H9 (cell line): ENCODE results near the gene GIT1. TPM values are rescaled to one million over a fixed set of nuclear protein-coding genes. Genes with fewer than 3 reads are reported as not detected.
A peak's percentile ranks its signal among the peaks of the same experiment; 100 is the strongest.

ENCODE experiments used
- DNase-seq: peaks from one replicate; pipeline ENCODE4 v3.0.0-alpha.2; 2017
- H2AFZ ChIP-seq: one replicate; pipeline ENCODE4 v1.6.1; 2013; ENCODE audit warnings: mild to moderate bottlenecking, low read length, control low read depth, moderate library complexity
- H2AK5ac ChIP-seq: 2 replicates; pipeline ENCODE4 v1.6.1; 2013; ENCODE audit warnings: low read length, control low read depth, mixed read lengths; ENCODE audit not compliant: insufficient read length
- H2BK120ac ChIP-seq: one replicate; pipeline ENCODE4 v1.6.1; 2013; ENCODE audit warnings: low read depth, mild to moderate bottlenecking, low read length, control low read depth, inconsistent platforms; ENCODE audit not compliant: poor library complexity, severe bottlenecking
- H2BK12ac ChIP-seq: 2 replicates; pipeline ENCODE4 v1.6.1; 2013; ENCODE audit warnings: low read length, control low read depth, mixed read lengths, low read depth; ENCODE audit not compliant: insufficient read length
- H2BK15ac ChIP-seq: 2 replicates; pipeline ENCODE4 v1.6.1; 2013; ENCODE audit warnings: low read depth, low read length, control low read depth
- H2BK20ac ChIP-seq: one replicate; pipeline ENCODE4 v1.6.1; 2013; ENCODE audit warnings: low read depth, mild to moderate bottlenecking, low read length, control low read depth, inconsistent platforms; ENCODE audit not compliant: poor library complexity, severe bottlenecking
- H2BK5ac ChIP-seq: 2 replicates; pipeline ENCODE4 v1.6.1; 2013; ENCODE audit warnings: low read length, control low read depth, mixed read lengths; ENCODE audit not compliant: insufficient read length
- H3K14ac ChIP-seq: 2 replicates; pipeline ENCODE4 v1.6.1; 2013; ENCODE audit warnings: low read length, control low read depth; ENCODE audit not compliant: insufficient read depth
- H3K18ac ChIP-seq: 2 replicates; pipeline ENCODE4 v1.6.1; 2013; ENCODE audit warnings: low read depth, mild to moderate bottlenecking, mixed read lengths, low read length, control low read depth; ENCODE audit not compliant: insufficient read length
- H3K23ac ChIP-seq: 2 replicates; pipeline ENCODE4 v1.6.1; 2013; ENCODE audit warnings: low read length, control low read depth, mixed read lengths, low read depth; ENCODE audit not compliant: insufficient read length
- H3K23me2 ChIP-seq: 2 replicates; pipeline ENCODE4 v1.6.1; 2013; ENCODE audit warnings: low read depth, mild to moderate bottlenecking, mixed read lengths, low read length, control low read depth; ENCODE audit not compliant: insufficient read length, poor library complexity, severe bottlenecking
- H3K27ac ChIP-seq: 2 replicates; pipeline ENCODE4 v1.5.1; 2013; ENCODE audit warnings: low read length, control low read depth, mixed read lengths, low read depth; ENCODE audit not compliant: insufficient read length
- H3K27me3 ChIP-seq: 2 replicates; pipeline ENCODE4 v1.6.1; 2013; ENCODE audit warnings: low read length, control low read depth, inconsistent platforms; ENCODE audit not compliant: insufficient read depth
- H3K4ac ChIP-seq: 2 replicates; pipeline ENCODE4 v1.6.1; 2013; ENCODE audit warnings: low read depth, mild to moderate bottlenecking, control low read depth, inconsistent platforms, low read length, moderate library complexity
- H3K4me1 ChIP-seq: 2 replicates; pipeline ENCODE4 v1.6.1; 2013; ENCODE audit warnings: low read length, control low read depth, inconsistent platforms; ENCODE audit not compliant: insufficient read depth
- H3K4me2 ChIP-seq: 2 replicates; pipeline ENCODE4 v1.6.1; 2013; ENCODE audit warnings: low read length, control low read depth, mixed read lengths; ENCODE audit not compliant: insufficient read length, insufficient read depth
- H3K56ac ChIP-seq: 2 replicates; pipeline ENCODE4 v1.6.1; 2013; ENCODE audit warnings: low read depth, mild to moderate bottlenecking, mixed read lengths, low read length, control low read depth; ENCODE audit not compliant: insufficient read length
- H3K79me1 ChIP-seq: 2 replicates; pipeline ENCODE4 v1.6.1; 2013; ENCODE audit warnings: low read depth, mild to moderate bottlenecking, moderate library complexity, low read length, control low read depth, inconsistent platforms; ENCODE audit not compliant: insufficient read depth, poor library complexity, severe bottlenecking
- H3K79me2 ChIP-seq: 2 replicates; pipeline ENCODE4 v1.6.1; 2013; ENCODE audit warnings: low read length, control low read depth, inconsistent platforms; ENCODE audit not compliant: insufficient read depth
- H3K9ac ChIP-seq: 2 replicates; pipeline ENCODE4 v1.6.1; 2013; ENCODE audit warnings: low read length, control low read depth, mixed read lengths; ENCODE audit not compliant: insufficient read length; ENCODE audit errors: extremely low read depth
- H3K9me3 ChIP-seq: one replicate; pipeline ENCODE4 v1.6.1; 2013; ENCODE audit warnings: low read depth, low read length, inconsistent platforms; ENCODE audit not compliant: control insufficient read depth
- H3T11ph ChIP-seq: one replicate; pipeline ENCODE4 v1.6.1; 2013; ENCODE audit warnings: mild to moderate bottlenecking, low read length, control low read depth, inconsistent platforms
- H4K20me1 ChIP-seq: one replicate; pipeline ENCODE4 v1.6.1; 2013; ENCODE audit not compliant: control insufficient read depth, insufficient read length, insufficient read depth
- H4K5ac ChIP-seq: 2 replicates; pipeline ENCODE4 v1.6.1; 2013; ENCODE audit warnings: low read depth, mild to moderate bottlenecking, mixed read lengths, low read length, control low read depth; ENCODE audit not compliant: insufficient read length
- H4K8ac ChIP-seq: replicated peaks from 2 replicates; pipeline ENCODE4 v1.6.1; 2013; ENCODE audit warnings: low read length, control low read depth, mixed read lengths, low read depth; ENCODE audit not compliant: insufficient read length
- H4K91ac ChIP-seq: 2 replicates; pipeline ENCODE4 v1.6.1; 2013; ENCODE audit warnings: low read depth, mild to moderate bottlenecking, moderate library complexity, mixed read lengths, low read length, control low read depth; ENCODE audit not compliant: insufficient read length
- H3K27ac Mint-ChIP-seq, 3 experiments: 2 replicates in 2 of 3; 3 replicates in 1 of 3; pipeline ENCODE4 v1.8.0; 2020 to 2021; ENCODE audit warnings: mixed read lengths in 3 of 3, mild to moderate bottlenecking in 1 of 3, moderate library complexity in 1 of 3
- H3K27me3 Mint-ChIP-seq: 2 replicates; pipeline ENCODE4 v1.8.0; 2021; ENCODE audit warnings: low read depth, mild to moderate bottlenecking, moderate library complexity, mixed read lengths
- H3K36me3 Mint-ChIP-seq, 3 experiments: 2 replicates in 2 of 3; 3 replicates in 1 of 3; pipeline ENCODE4 v1.8.0; 2020 to 2021; ENCODE audit warnings: low read depth in 3 of 3, mixed read lengths in 3 of 3; ENCODE audit not compliant: insufficient read depth in 1 of 3
- H3K4me1 Mint-ChIP-seq, 2 experiments: 2 replicates each; pipeline ENCODE4 v1.8.0; 2020; ENCODE audit warnings: mixed read lengths in 2 of 2
- H3K4me3 Mint-ChIP-seq, 2 experiments: 2 replicates in 1 of 2; 3 replicates in 1 of 2; pipeline ENCODE4 v1.8.0; 2020 to 2021; ENCODE audit warnings: mild to moderate bottlenecking in 2 of 2, mixed read lengths in 2 of 2, moderate library complexity in 1 of 2
- H3K9me3 Mint-ChIP-seq, 2 experiments: 2 replicates in 1 of 2; 3 replicates in 1 of 2; pipeline ENCODE4 v1.8.0; 2020; ENCODE audit warnings: mild to moderate bottlenecking in 2 of 2, mixed read lengths in 2 of 2, moderate library complexity in 1 of 2
- whole genome bisulfite sequencing: extraction: QIAGEN DNeasy Blood & Tissue Kit; methylation state at CpG from one replicate; pipeline ENCODE4 v1.1.7; 2013; ENCODE audit warnings: missing lambda C conversion rate, low lambda C conversion rate, mixed read lengths; ENCODE audit not compliant: insufficient read length; ENCODE audit errors: extremely low coverage; 5-methylcytosine and 5-hydroxymethylcytosine counted together
- total RNA-seq: library from RNA; stranded (reverse); gene quantifications from 2 replicates; pipeline ENCODE4 v1.2.1, GENCODE V29; 2021
- TF ChIP-seq, protein P1 (sequence below): fragments of 200-600 bp; sonication (generic); conservative IDR thresholded peaks from 3 replicates; pipeline ENCODE4 v1.8.0; 2021; ENCODE audit warnings: antibody characterized with exemption, mild to moderate bottlenecking

The GIT1 gene
- total RNA-seq, 1 experiment from 2014 or later, result 47.4 TPM

DNA sequence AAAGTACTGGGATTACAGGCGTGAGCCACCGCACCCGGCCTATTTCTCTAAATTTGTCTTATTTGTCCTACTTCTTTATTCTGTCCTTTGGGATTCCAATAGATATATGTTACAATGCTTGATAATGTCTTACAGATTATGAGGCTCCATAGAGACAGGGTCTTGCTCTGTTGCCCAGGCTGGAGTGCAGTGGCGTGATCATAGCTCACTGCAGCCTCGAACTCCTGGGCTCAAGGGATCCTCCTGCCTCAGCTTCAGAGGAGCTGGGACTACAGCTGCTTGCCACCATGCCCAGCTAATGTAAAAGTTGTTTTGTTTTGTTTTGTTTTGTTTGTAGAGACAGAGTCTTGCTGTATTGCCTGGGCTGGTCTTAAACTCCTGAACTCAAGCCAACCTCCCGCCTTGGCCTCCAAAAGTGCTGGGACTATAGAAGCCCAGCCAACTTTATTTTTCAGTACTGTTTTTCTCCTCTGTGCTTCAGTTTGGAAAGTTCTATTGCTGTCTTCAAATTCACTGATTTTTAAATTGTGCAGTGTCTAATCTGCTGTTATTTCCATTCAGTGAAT, 13.7 kb upstream of the GIT1 start:
- H4K20me1 ChIP-seq, result no peaks in the 10 kb centered on the region
- no CpG with 5 or more reads among the region's 6 CpGs for whole genome bisulfite sequencing

More for the DNA sequence above, 13.7 kb upstream of the GIT1 start:
- Mint-ChIP-seq H3K27ac (peak overlapping the region in 1 of 3 experiments; percentile 17; a peak in 1 of 7 replicates), H3K36me3 (peaks cover 0 to 2% (median 0%) of the 10 kb centered on the region in 3 experiments; a peak in 1 of 7 replicates), H3K27me3 (no peaks in the 10 kb centered on the region), H3K4me1 (peaks cover 8 to 33% of the 10 kb centered on the region in 2 experiments), H3K4me3 (no peak overlapping the region), H3K9me3 (peaks cover 0 to 3% of the 10 kb centered on the region in 2 experiments; a peak in 2 of 5 replicates)
- H3K4me2 ChIP-seq, result no peak overlapping the region
- no peak overlapping the region for H3T11ph ChIP-seq
- H2BK120ac ChIP-seq, result no peak overlapping the region
- H4K91ac ChIP-seq, result no peak overlapping the region
- H4K8ac ChIP-seq, result no peak overlapping the region
- no peak overlapping the region for H2BK12ac ChIP-seq
- no peak overlapping the region for H3K9ac ChIP-seq
- H3K79me2 ChIP-seq, result no peaks in the 10 kb centered on the region
- H2BK5ac ChIP-seq, result no peak overlapping the region
- no peak overlapping the region for H3K27ac ChIP-seq
- H3K27me3 ChIP-seq, result no peaks in the 10 kb centered on the region
- H3K23me2 ChIP-seq, result no peaks in the 10 kb centered on the region
- TF ChIP-seq, protein P1, sequence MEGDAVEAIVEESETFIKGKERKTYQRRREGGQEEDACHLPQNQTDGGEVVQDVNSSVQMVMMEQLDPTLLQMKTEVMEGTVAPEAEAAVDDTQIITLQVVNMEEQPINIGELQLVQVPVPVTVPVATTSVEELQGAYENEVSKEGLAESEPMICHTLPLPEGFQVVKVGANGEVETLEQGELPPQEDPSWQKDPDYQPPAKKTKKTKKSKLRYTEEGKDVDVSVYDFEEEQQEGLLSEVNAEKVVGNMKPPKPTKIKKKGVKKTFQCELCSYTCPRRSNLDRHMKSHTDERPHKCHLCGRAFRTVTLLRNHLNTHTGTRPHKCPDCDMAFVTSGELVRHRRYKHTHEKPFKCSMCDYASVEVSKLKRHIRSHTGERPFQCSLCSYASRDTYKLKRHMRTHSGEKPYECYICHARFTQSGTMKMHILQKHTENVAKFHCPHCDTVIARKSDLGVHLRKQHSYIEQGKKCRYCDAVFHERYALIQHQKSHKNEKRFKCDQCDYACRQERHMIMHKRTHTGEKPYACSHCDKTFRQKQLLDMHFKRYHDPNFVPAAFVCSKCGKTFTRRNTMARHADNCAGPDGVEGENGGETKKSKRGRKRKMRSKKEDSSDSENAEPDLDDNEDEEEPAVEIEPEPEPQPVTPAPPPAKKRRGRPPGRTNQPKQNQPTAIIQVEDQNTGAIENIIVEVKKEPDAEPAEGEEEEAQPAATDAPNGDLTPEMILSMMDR, result no peak
- no peak overlapping the region for H2AFZ ChIP-seq
- H3K9me3 ChIP-seq, result no peaks in the 10 kb centered on the region
- no peaks in the 10 kb centered on the region for H3K4me1 ChIP-seq
- no peak overlapping the region for H3K18ac ChIP-seq
- H2AK5ac ChIP-seq, result no peak overlapping the region
- H3K79me1 ChIP-seq, result no peaks in the 10 kb centered on the region
- DNase-seq, result no peak
- H3K23ac ChIP-seq, result no peak overlapping the region
- no peak overlapping the region for H3K4ac ChIP-seq
- no peak overlapping the region for H3K56ac ChIP-seq
- no peak overlapping the region for H4K5ac ChIP-seq
- H3K14ac ChIP-seq, result no peak overlapping the region
- H2BK15ac ChIP-seq, result no peak overlapping the region
- no peak overlapping the region for H2BK20ac ChIP-seq
